K562 (cell line): ENCODE data around the gene DHX40. TPM values are rescaled to one million over a fixed set of nuclear protein-coding genes. Genes with fewer than 3 reads are reported as not detected.
A peak's percentile ranks its signal among the peaks of the same experiment; 100 is the strongest.

Experiments used
- BRCA1 ChIP-seq, 2 experiments: fragments of 450-650 bp in 1 of 2; sonication (generic) in 1 of 2; formaldehyde crosslinking in 1 of 2; IDR thresholded peaks; 2 replicates each; pipeline versions ENCODE4 v1.5.0 to v1.6.1; 2017 to 2020; ENCODE audit warnings: mild to moderate bottlenecking in 1 of 2, missing genetic modification reagents in 1 of 2
- CXXC5 ChIP-seq: fragments of 250-450 bp; sonication (Bioruptor Pico); IDR thresholded peaks from 2 replicates; pipeline ENCODE4 v1.8.0; 2022; ENCODE audit warnings: inconsistent platforms, mild to moderate bottlenecking, moderate library complexity
- MEF2A ChIP-seq: IDR thresholded peaks from 2 replicates; pipeline ENCODE4 v1.6.1; 2011; ENCODE audit warnings: low read depth, mild to moderate bottlenecking, low read length, moderate library complexity; ENCODE audit not compliant: control insufficient read depth
- NCOA1 ChIP-seq: fragments of 450-650 bp; IDR thresholded peaks from 2 replicates; pipeline ENCODE4 v1.6.1; 2016; ENCODE audit warnings: low read depth
- PBX2 ChIP-seq, 2 experiments: IDR thresholded peaks in 1 of 2; conservative IDR thresholded peaks in 1 of 2; 2 replicates each; pipeline ENCODE4 v1.6.1; 2016; ENCODE audit warnings: low read depth in 2 of 2, mild to moderate bottlenecking in 1 of 2, missing compliant biosample characterization in 1 of 2, missing genetic modification characterization in 1 of 2, moderate library complexity in 1 of 2
- PCBP1 ChIP-seq: fragments of 200-400 bp; formaldehyde crosslinking; IDR thresholded peaks from 2 replicates; pipeline ENCODE4 v1.6.1; 2018; ENCODE audit warnings: mild to moderate bottlenecking, low read depth, low read length; ENCODE audit not compliant: poor library complexity, severe bottlenecking
- PML ChIP-seq: IDR thresholded peaks from 2 replicates; pipeline ENCODE4 v1.6.1; 2012; ENCODE audit warnings: low read length, inconsistent platforms
- TAF7 ChIP-seq: fragments of 450-650 bp; IDR thresholded peaks from 2 replicates; pipeline ENCODE4 v1.6.1; 2016; ENCODE audit warnings: missing genetic modification characterization, missing compliant biosample characterization
- TBP ChIP-seq: optimal IDR thresholded peaks from 2 replicates; pipeline ENCODE3; 2011; ENCODE audit warnings: low read depth, low read length, improper control_type of control experiment
- TCF7L2 ChIP-seq: fragments of 150-350 bp; IDR thresholded peaks from 2 replicates; pipeline ENCODE4 v1.6.1; 2016; ENCODE audit warnings: low read depth, mild to moderate bottlenecking, low read length, moderate library complexity
- THRB ChIP-seq: fragments of 450-650 bp; formaldehyde crosslinking; conservative IDR thresholded peaks from 2 replicates; pipeline ENCODE4 v1.4.0; 2022; ENCODE audit warnings: mild to moderate bottlenecking, missing genetic modification characterization
- ZFPM2 ChIP-seq: fragments of 250-450 bp; sonication (Bioruptor Pico); IDR thresholded peaks from 2 replicates; pipeline ENCODE4 v1.5.1; 2022; ENCODE audit warnings: mild to moderate bottlenecking
- polyA plus RNA-seq, 8 experiments: library from polyadenylated mRNA; depleted of rRNA in 4 of 8; stranded (reverse) in 5 of 8; unstranded in 3 of 8; fragments of >200 nt; fragmentation: Nextera tagmentation in 2 of 8; fragmentation: Illumina TruSeq in 1 of 8; extraction: Ambion mirVana in 2 of 8; extraction: Trizol in 1 of 8; gene quantifications; 2 replicates each; pipeline versions ENCODE4 v1.2.1 to v1.2.3, GENCODE V29; 2011 to 2014; ENCODE audit warnings: inconsistent platforms in 1 of 8, missing spikeins in 1 of 8
- total RNA-seq, 7 experiments: library from RNA; depleted of rRNA in 6 of 7; stranded (reverse); fragments of >200 nt in 6 of 7; fragmentation: Illumina TruSeq in 2 of 7; extraction: Trizol in 2 of 7; gene quantifications; 2 replicates each; pipeline versions ENCODE4 v1.2.1 to v1.2.3, GENCODE V29; 2011 to 2021; ENCODE audit warnings: low replicate concordance in 1 of 7
- TF ChIP-seq, protein P1 (sequence below): fragments of 450-650 bp; IDR thresholded peaks from 2 replicates; pipeline ENCODE4 v1.6.1; 2018; ENCODE audit warnings: mild to moderate bottlenecking, low read depth; ENCODE audit not compliant: partially characterized antibody
- TF ChIP-seq, protein P2 (sequence below): fragments of 250-450 bp; sonication (Bioruptor Pico); IDR thresholded peaks from 2 replicates; pipeline ENCODE4 v1.8.0; 2021; ENCODE audit warnings: borderline replicate concordance, mild to moderate bottlenecking, moderate library complexity; ENCODE audit not compliant: poor library complexity, severe bottlenecking
- TF ChIP-seq, protein P3 (sequence below): fragments of 250-450 bp; sonication (Bioruptor Pico); IDR thresholded peaks from 2 replicates; pipeline ENCODE4 v1.4.0; 2020; ENCODE audit warnings: borderline replicate concordance
- TF ChIP-seq, protein P4 (sequence below): fragments of 450-650 bp; formaldehyde crosslinking; IDR thresholded peaks from 2 replicates; pipeline ENCODE4 v1.4.0; 2020; ENCODE audit warnings: mild to moderate bottlenecking, mixed read lengths

Gene DHX40
- total and polyA plus RNA-seq, 9 of the 15 experiments (the other 6 are each of a cell fraction or from before 2014, with no cell fraction given) = 7.2 to 38.6 (median 18.7) TPM

DNA sequence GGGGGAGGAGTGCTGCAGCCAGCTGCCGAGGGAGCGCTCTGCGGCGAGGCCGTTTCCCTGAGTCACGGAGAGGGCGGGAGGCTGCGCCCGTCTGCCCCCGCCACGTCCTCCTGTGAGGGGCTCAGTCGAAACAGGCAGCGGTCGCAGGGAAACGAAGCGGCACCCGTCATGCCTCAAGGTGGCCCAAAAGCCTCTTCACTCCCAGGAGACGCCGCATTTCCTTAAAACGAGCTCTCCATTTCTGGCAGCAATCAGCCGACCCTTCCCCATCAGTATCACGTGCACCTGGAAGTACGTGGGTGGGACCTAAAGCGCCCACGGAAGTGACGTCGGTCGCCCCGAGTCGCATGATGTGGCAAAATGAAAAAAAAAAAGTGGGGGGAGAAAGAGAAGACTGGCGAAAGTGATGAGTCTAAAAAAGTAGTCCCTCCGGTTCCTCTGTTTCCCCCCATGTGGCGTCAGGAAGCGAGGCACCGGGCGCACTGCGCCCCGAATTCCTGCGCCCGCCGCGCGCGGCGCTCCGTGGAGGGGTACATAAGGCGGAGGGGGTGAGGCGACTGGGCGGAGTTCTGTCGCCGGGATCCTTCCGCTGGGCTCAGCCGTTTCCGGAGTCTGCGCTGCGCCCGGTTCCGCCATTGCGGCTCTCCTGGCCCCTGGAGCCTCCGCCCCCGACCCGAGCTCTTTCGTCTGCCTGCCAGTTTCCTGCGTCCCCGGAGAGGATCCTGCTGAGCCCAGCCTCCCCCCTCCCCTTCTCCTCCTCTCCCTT is 54.1 kb downstream of the DHX40 start, which contains the start of gene CLTC (continued):
- TF ChIP-seq, protein P1, sequence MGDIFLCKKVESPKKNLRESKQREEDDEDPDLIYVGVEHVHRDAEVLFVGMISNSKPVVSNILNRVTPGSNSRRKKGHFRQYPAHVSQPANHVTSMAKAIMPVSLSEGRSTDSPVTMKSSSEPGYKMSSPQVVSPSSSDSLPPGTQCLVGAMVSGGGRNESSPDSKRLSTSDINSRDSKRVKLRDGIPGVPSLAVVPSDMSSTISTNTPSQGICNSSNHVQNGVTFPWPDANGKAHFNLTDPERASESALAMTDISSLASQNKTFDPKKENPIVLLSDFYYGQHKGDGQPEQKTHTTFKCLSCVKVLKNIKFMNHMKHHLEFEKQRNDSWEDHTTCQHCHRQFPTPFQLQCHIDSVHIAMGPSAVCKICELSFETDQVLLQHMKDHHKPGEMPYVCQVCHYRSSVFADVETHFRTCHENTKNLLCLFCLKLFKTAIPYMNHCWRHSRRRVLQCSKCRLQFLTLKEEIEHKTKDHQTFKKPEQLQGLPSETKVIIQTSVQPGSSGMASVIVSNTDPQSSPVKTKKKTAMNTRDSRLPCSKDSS = no peak
- TF ChIP-seq, protein P2, sequence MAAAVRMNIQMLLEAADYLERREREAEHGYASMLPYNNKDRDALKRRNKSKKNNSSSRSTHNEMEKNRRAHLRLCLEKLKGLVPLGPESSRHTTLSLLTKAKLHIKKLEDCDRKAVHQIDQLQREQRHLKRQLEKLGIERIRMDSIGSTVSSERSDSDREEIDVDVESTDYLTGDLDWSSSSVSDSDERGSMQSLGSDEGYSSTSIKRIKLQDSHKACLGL = peak; percentile 24
- TF ChIP-seq TAF7 (tag) = peak; percentile 78
- TF ChIP-seq PML = peak; percentile 75
- TF ChIP-seq TBP = peak; percentile 93
- no peak for TF ChIP-seq TCF7L2
- TF ChIP-seq PBX2 (CRISPR knock-in tag; IDR thresholded peaks at IDR 0.05; ENCODE audit: low read depth) = no peak
- 0 out of 2 replicates have a peak, but pooled peaks have one; percentile 5 for TF ChIP-seq PBX2 (tag; conservative IDR thresholded peaks at IDR 0.05; ENCODE audit: low read depth)
- TF ChIP-seq THRB (CRISPR knock-in tag) = no peak
- no peak for TF ChIP-seq BRCA1 (IDR thresholded peaks at IDR 0.05)
- no peak for TF ChIP-seq BRCA1 (CRISPR knock-in tag; IDR thresholded peaks at IDR 0.05)
- TF ChIP-seq MEF2A = peak; percentile 38
- peak; percentile 99 for TF ChIP-seq CXXC5 (CRISPR knock-in tag)
- TF ChIP-seq, protein P3, sequence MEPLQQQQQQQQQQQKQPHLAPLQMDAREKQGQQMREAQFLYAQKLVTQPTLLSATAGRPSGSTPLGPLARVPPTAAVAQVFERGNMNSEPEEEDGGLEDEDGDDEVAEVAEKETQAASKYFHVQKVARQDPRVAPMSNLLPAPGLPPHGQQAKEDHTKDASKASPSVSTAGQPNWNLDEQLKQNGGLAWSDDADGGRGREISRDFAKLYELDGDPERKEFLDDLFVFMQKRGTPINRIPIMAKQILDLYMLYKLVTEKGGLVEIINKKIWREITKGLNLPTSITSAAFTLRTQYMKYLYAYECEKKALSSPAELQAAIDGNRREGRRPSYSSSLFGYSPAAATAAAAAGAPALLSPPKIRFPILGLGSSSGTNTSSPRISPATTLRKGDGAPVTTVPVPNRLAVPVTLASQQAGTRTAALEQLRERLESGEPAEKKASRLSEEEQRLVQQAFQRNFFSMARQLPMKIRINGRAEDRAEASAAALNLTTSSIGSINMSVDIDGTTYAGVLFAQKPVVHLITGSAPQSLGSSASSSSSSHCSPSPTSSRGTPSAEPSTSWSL (CRISPR knock-in tag) = peak; percentile 70; the same call in 1 of the 2 replicates
- 0 out of 2 replicates have a peak, but pooled peaks have one; percentile 32 for TF ChIP-seq ZFPM2 (CRISPR knock-in tag)
- TF ChIP-seq NCOA1 = peak; percentile 63; the same call in 1 of the 2 replicates
- TF ChIP-seq PCBP1 = peak; percentile 100
- TF ChIP-seq, protein P4, sequence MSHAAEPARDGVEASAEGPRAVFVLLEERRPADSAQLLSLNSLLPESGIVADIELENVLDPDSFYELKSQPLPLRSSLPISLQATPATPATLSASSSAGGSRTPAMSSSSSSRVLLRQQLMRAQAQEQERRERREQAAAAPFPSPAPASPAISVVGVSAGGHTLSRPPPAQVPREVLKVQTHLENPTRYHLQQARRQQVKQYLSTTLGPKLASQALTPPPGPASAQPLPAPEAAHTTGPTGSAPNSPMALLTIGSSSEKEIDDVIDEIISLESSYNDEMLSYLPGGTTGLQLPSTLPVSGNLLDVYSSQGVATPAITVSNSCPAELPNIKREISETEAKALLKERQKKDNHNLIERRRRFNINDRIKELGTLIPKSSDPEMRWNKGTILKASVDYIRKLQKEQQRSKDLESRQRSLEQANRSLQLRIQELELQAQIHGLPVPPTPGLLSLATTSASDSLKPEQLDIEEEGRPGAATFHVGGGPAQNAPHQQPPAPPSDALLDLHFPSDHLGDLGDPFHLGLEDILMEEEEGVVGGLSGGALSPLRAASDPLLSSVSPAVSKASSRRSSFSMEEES (CRISPR knock-in tag) = peak; percentile 86
